OCI-LY3 (cell line): ENCODE measurements around the gene ZNF580.

Experiments
- EZH2phosphoT487 ChIP-seq: fragments of 200-600 bp; shearing (Covaris generic); IDR thresholded peaks from 2 replicates; pipeline ENCODE4 v1.6.1; 2018; ENCODE audit warnings: antibody characterized with exemption, mixed run types, low read depth
- TF ChIP-seq, protein P1 (sequence below): fragments of 200-600, 300-600 bp; sonication (generic); IDR thresholded peaks from 2 replicates; pipeline ENCODE4 v1.5.1; 2014; ENCODE audit warnings: antibody characterized with exemption, low read length, low read depth

DNA sequence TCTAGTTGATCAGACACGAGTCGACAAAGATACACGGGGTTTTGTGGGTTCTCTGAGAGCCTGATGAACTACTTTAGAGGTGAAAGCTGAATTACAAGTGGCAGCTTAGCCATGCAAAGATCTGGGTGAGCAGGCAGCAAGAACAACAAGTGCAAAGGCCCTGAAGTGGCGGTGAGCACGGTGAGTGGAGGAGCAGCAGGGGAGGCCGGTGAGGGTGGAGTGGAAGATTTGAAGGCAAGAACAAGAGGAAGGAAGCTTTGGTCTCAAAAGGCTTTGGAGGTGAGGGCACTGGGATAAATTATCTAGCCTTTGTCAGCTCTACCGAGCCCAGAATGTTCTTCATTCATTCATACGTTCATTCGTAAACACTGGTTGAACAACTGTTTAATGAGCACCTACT, 34.0 kb upstream of the ZNF580 start:
- TF ChIP-seq, protein P1, sequence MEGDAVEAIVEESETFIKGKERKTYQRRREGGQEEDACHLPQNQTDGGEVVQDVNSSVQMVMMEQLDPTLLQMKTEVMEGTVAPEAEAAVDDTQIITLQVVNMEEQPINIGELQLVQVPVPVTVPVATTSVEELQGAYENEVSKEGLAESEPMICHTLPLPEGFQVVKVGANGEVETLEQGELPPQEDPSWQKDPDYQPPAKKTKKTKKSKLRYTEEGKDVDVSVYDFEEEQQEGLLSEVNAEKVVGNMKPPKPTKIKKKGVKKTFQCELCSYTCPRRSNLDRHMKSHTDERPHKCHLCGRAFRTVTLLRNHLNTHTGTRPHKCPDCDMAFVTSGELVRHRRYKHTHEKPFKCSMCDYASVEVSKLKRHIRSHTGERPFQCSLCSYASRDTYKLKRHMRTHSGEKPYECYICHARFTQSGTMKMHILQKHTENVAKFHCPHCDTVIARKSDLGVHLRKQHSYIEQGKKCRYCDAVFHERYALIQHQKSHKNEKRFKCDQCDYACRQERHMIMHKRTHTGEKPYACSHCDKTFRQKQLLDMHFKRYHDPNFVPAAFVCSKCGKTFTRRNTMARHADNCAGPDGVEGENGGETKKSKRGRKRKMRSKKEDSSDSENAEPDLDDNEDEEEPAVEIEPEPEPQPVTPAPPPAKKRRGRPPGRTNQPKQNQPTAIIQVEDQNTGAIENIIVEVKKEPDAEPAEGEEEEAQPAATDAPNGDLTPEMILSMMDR: no peak
- TF ChIP-seq EZH2phosphoT487: no peak
